GM13976 (cell line): ENCODE data around the gene KDM5C.

Experiments used
- DNase-seq: peaks from one replicate; pipeline ENCODE4 v3.0.0; 2012; ENCODE audit warnings: low spot score
- CTCF ChIP-seq: IDR thresholded peaks from 2 replicates; pipeline ENCODE4 v1.5.1; 2012; ENCODE audit warnings: borderline replicate concordance, mild to moderate bottlenecking; ENCODE audit not compliant: insufficient read depth; ENCODE audit errors: extremely low read depth, missing control alignments, control extremely low read depth
- in situ Hi-C: fragments of 300-500 bp; cut with MboI; formaldehyde crosslinking; loops from one replicate; pipeline ENCODE4 v1.12.0; 2022; ENCODE audit warnings: low sequenced_read_pairs, mixed read lengths, inconsistent platforms; ENCODE audit not compliant: unreplicated experiment

KDM5C gene

GRCh38 chrX:53250556-53250955 lies 25.5 kb upstream of the KDM5C start:
- DNase-seq: no peak
- in situ Hi-C loops: no loop called here
- no peak for TF ChIP-seq CTCF

GRCh38 chrX:53249408-53250042 lies 24.5 kb upstream of the KDM5C start:
- TF ChIP-seq CTCF: no peak
- no peak for DNase-seq
- in situ Hi-C loops: no loop called here

- no peak for DNase-seq
- TF ChIP-seq CTCF: no peak
- in situ Hi-C loops: no loop called here
Measured at GRCh38 chrX:53247928-53248327, 22.9 kb upstream of the KDM5C start.

- no peak for TF ChIP-seq CTCF
- DNase-seq: no peak
Measured at GRCh38 chrX:53246231-53246630, 21.2 kb upstream of the KDM5C start.

GRCh38 chrX:53244610-53245009 lies 19.6 kb upstream of the KDM5C start:
- in situ Hi-C loops: no loop called here
- DNase-seq: no peak
- TF ChIP-seq CTCF: no peak

More at GRCh38 chrX:53246231-53246630, 21.2 kb upstream of the KDM5C start:
- in situ Hi-C loops: no loop called here

- TF ChIP-seq CTCF: no peak
- DNase-seq: no peak
- in situ Hi-C loops: no loop called here
Measured at GRCh38 chrX:53242310-53242709, 17.3 kb upstream of the KDM5C start.
